ENCODE data around the gene ARPC4. TPM values are rescaled to one million over a fixed set of nuclear protein-coding genes. Genes with fewer than 3 reads are reported as not detected.

ARPC4 gene
- total RNA-seq, 1 donor: 304 TPM

DNA sequence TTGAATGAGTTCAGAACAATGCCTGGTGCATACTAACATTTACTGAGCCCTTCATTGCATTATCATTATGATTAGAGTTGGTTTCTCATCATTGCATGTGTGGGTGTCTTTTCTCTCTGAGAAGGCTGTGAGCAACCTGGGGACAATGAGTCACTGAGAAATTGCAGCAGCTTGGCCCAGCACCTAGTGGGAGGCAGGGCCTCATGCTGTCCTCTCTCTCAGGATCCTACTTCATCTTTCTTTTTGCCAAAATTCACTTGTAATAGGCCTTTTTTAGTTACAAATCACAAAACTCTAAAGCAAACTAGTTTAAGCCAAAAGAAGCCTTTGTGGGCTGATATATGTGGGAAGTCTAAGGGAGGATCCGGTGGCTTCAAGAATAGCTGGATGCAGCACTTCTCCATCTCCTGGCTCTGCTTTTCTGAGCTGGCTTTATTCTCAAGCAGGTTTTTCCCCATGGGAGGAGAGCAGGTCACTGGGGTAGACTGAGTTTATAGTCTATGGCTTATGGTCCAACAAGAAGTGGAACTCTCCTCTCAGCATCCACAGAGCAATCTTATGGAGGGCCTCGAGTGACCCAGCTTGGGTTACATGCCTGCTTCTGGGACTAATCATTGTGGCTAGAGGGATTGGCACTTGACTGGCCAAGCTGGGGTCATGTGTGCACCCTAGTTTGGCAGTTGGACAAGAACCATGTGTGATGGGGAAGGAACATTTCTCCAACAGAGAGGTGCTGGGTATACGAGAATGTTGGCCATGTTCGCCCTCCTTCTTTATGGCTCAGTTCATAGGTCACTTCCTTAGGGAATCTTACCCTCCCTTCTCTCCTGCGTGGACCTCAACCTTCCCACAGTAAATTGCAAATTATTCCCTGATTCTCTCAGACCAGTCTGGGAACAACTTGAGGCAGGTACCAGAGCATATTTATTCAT lies 14.5 kb upstream of the ARPC4 start:
- TF ChIP-seq CTCF (IDR thresholded peaks at IDR 0.05; ENCODE audit: insufficient read depth, low read depth, low read length): no peak
- peak; percentile 28 for DNase-seq (ENCODE audit: low read depth)
- H3K4me3 ChIP-seq (ENCODE audit: low read depth, low read length): no peak overlapping the region

- H3K4me3 ChIP-seq (ENCODE audit: low read depth, low read length): no peak overlapping the region
- no peak for TF ChIP-seq CTCF (IDR thresholded peaks at IDR 0.05; ENCODE audit: insufficient read depth, low read depth, low read length)
- no peak for DNase-seq (ENCODE audit: low read depth)
These were observed 13.7 kb upstream of the ARPC4 start for GRCh38 chr3:9779075-9779593.

DNA sequence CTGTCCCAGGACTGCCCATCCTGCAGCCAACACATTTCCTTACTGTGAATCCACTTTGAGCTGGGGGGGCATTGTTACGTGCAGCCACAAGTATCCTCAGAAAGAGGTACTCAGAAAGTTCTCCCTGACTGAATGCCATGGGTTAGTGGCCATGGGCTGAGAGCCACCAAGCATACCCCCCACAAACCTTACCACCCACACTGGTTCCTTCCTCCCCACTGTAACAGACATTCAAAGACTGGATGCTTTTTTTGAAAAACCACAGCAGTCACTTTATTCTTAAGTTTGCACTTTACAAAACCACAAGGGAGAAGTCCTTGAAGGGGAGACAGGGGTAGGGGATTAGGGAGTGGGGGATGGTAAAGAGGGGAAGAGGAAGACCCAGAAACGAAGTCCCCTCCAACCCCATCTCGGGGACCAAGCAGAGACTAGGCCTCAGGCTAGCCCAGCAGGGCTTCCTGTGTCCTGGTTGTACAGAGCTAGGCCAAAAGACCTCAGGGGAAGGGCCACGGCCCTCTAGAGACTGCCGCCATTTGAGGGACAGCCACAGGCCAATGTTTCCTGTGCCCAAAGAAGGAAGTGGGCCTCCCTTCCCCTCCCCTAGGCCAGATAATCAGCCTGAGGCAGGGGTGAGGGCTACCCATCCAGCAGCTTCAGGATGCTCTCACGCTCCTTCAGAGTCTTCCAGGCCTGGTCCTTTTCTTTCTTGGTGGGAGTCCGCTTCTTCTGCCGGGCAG lies 13.0 kb upstream of the ARPC4 start:
- no peak overlapping the region for H3K4me3 ChIP-seq (ENCODE audit: low read depth, low read length)
- no peak for TF ChIP-seq CTCF (IDR thresholded peaks at IDR 0.05; ENCODE audit: insufficient read depth, low read depth, low read length)
- DNase-seq (ENCODE audit: low read depth): no peak

- no peak for TF ChIP-seq CTCF (IDR thresholded peaks at IDR 0.05; ENCODE audit: insufficient read depth, low read depth, low read length)
- no peak overlapping the region for H3K4me3 ChIP-seq (ENCODE audit: low read depth, low read length)
- no peak for DNase-seq (ENCODE audit: low read depth)
These were observed 12.4 kb upstream of the ARPC4 start for GRCh38 chr3:9780458-9780812.

DNA sequence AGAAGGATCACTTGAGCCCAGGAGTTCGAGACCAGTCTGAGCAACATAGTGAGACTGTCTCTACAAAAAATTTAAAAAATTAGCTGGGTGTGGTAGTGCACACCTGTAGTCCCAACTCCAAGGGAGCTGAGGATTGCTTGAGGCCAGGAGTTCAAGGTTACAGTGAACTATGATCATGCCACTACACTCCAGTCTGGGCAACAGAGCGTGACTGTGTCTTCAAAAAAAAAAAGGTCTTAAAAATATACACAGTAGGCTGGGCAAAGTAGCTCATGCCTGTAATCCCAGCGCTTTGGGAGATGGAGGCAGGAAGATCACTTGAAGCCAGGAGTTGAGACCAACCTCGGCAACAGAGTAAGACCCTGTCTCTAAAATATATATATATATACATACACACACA lies 12.0 kb upstream of the ARPC4 start:
- no peak for TF ChIP-seq CTCF (IDR thresholded peaks at IDR 0.05; ENCODE audit: insufficient read depth, low read depth, low read length)
- no peak overlapping the region for H3K4me3 ChIP-seq (ENCODE audit: low read depth, low read length)
- no peak for DNase-seq (ENCODE audit: low read depth)

DNA sequence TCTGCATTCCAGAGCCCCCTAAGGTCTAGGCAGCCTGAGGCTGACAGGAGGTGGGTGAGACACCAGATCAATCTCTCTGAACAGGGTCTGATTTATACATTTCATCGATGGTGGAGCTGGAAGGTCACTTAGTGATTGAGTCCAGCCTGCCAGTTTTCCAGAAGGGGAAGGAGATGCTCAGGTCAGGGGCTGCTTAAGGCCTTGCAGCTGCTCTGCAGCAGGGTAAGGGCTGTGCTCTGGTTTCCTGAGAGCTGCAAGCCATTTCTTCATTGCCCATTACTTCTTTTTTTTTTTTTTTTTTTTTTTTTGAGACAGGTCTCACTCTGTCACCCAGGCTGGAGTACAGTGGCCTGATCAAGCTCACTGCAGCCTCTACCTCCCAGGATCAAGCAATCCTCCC lies 11.3 kb upstream of the ARPC4 start:
- DNase-seq (ENCODE audit: low read depth): no peak
- no peak for TF ChIP-seq CTCF (IDR thresholded peaks at IDR 0.05; ENCODE audit: insufficient read depth, low read depth, low read length)

More for the DNA sequence above, 11.3 kb upstream of the ARPC4 start:
- H3K4me3 ChIP-seq (ENCODE audit: low read depth, low read length): no peak overlapping the region
